ENCODE measurements around the gene SLC6A6. TPM values are rescaled to one million over a fixed set of nuclear protein-coding genes. Genes with fewer than 3 reads are reported as not detected.

Gene SLC6A6
- total RNA-seq, 2 experiments from 2014 or later: 38.6 to 38.7 TPM

GRCh38 chr3:14386254-14386653 is 16.2 kb upstream of the SLC6A6 start:
- DNase-seq: no peak
- no peak overlapping the region for H3K27ac Mint-ChIP-seq
- H3K4me1 Mint-ChIP-seq: no peaks in the 10 kb centered on the region
- no peaks in the 10 kb centered on the region for H3K27me3 Mint-ChIP-seq
- no peak overlapping the region for H3K4me3 Mint-ChIP-seq
- H3K36me3 Mint-ChIP-seq: no peaks in the 10 kb centered on the region
- no peaks in the 10 kb centered on the region for H3K9me3 Mint-ChIP-seq

- Mint-ChIP-seq H3K4me1 (no peaks in the 10 kb centered on the region), H3K36me3 (no peaks in the 10 kb centered on the region), H3K27ac (no peak overlapping the region), H3K27me3 (no peaks in the 10 kb centered on the region), H3K4me3 (no peak overlapping the region), H3K9me3 (no peaks in the 10 kb centered on the region)
- DNase-seq: no peak
Observed at GRCh38 chr3:14388201-14388600, 14.2 kb upstream of the SLC6A6 start.

GRCh38 chr3:14389166-14389606 is 13.2 kb upstream of the SLC6A6 start:
- DNase-seq: no peak
- Mint-ChIP-seq H3K4me1 (no peaks in the 10 kb centered on the region), H3K9me3 (no peaks in the 10 kb centered on the region), H3K4me3 (no peak overlapping the region), H3K27me3 (no peaks in the 10 kb centered on the region), H3K27ac (no peak overlapping the region), H3K36me3 (no peaks in the 10 kb centered on the region)

- Mint-ChIP-seq H3K9me3 (no peaks in the 10 kb centered on the region), H3K36me3 (no peaks in the 10 kb centered on the region), H3K4me1 (no peaks in the 10 kb centered on the region), H3K27ac (no peak overlapping the region), H3K4me3 (no peak overlapping the region), H3K27me3 (no peaks in the 10 kb centered on the region)
- no peak for DNase-seq
Observed at GRCh38 chr3:14389716-14390115, 12.7 kb upstream of the SLC6A6 start.

GRCh38 chr3:14391033-14391432 is 11.4 kb upstream of the SLC6A6 start:
- no peaks in the 10 kb centered on the region for H3K36me3 Mint-ChIP-seq
- no peaks in the 10 kb centered on the region for H3K27me3 Mint-ChIP-seq
- no peak for DNase-seq
- no peak overlapping the region for H3K27ac Mint-ChIP-seq
- no peaks in the 10 kb centered on the region for H3K9me3 Mint-ChIP-seq
- no peaks in the 10 kb centered on the region for H3K4me1 Mint-ChIP-seq
- H3K4me3 Mint-ChIP-seq: no peak overlapping the region

GRCh38 chr3:14392231-14392630 is 10.2 kb upstream of the SLC6A6 start:
- no peaks in the 10 kb centered on the region for H3K27me3 Mint-ChIP-seq
- no peak overlapping the region for H3K27ac Mint-ChIP-seq
- peaks cover 2% of the 10 kb centered on the region for H3K4me1 Mint-ChIP-seq
- DNase-seq: no peak
- no peaks in the 10 kb centered on the region for H3K36me3 Mint-ChIP-seq
- no peak overlapping the region for H3K4me3 Mint-ChIP-seq
- no peaks in the 10 kb centered on the region for H3K9me3 Mint-ChIP-seq

- DNase-seq: no peak
- no peak overlapping the region for H3K27ac Mint-ChIP-seq
- no peaks in the 10 kb centered on the region for H3K27me3 Mint-ChIP-seq
- no peaks in the 10 kb centered on the region for H3K36me3 Mint-ChIP-seq
- H3K4me3 Mint-ChIP-seq: no peak overlapping the region
- no peaks in the 10 kb centered on the region for H3K9me3 Mint-ChIP-seq
- peaks cover 7% of the 10 kb centered on the region for H3K4me1 Mint-ChIP-seq
Observed at GRCh38 chr3:14392803-14393319, 9.5 kb upstream of the SLC6A6 start.

GRCh38 chr3:14393440-14394106 is 8.8 kb upstream of the SLC6A6 start:
- H3K4me3 Mint-ChIP-seq: no peak overlapping the region
- no peak overlapping the region for H3K27ac Mint-ChIP-seq
- no peak for DNase-seq
- no peaks in the 10 kb centered on the region for H3K36me3 Mint-ChIP-seq
- H3K4me1 Mint-ChIP-seq: peaks cover 7% of the 10 kb centered on the region
- no peaks in the 10 kb centered on the region for H3K27me3 Mint-ChIP-seq
- no peaks in the 10 kb centered on the region for H3K9me3 Mint-ChIP-seq

- H3K4me1 Mint-ChIP-seq: peaks cover 8% of the 10 kb centered on the region
- no peaks in the 10 kb centered on the region for H3K36me3 Mint-ChIP-seq
- H3K27ac Mint-ChIP-seq: no peak overlapping the region
- no peaks in the 10 kb centered on the region for H3K27me3 Mint-ChIP-seq
- no peak overlapping the region for H3K4me3 Mint-ChIP-seq
- DNase-seq: no peak
- H3K9me3 Mint-ChIP-seq: no peaks in the 10 kb centered on the region
Observed at GRCh38 chr3:14396031-14396692, 6.2 kb upstream of the SLC6A6 start.

GRCh38 chr3:14397046-14397445 is 5.4 kb upstream of the SLC6A6 start:
- Mint-ChIP-seq H3K27me3 (no peaks in the 10 kb centered on the region), H3K27ac (no peak overlapping the region), H3K4me3 (no peak overlapping the region), H3K9me3 (no peaks in the 10 kb centered on the region), H3K4me1 (peaks cover 14% of the 10 kb centered on the region), H3K36me3 (no peaks in the 10 kb centered on the region)
- no peak for DNase-seq

GRCh38 chr3:14397531-14397930 is 4.9 kb upstream of the SLC6A6 start:
- DNase-seq: no peak
- H3K27ac Mint-ChIP-seq: no peak overlapping the region

GRCh38 chr3:14397940-14398796 is 4.2 kb upstream of the SLC6A6 start:
- Mint-ChIP-seq H3K27ac (no peak overlapping the region), H3K4me1 (peaks cover 16% of the 10 kb centered on the region), H3K4me3 (no peak overlapping the region), H3K27me3 (no peaks in the 10 kb centered on the region), H3K36me3 (peaks cover 2% of the 10 kb centered on the region), H3K9me3 (no peaks in the 10 kb centered on the region)
- DNase-seq: no peak

More at GRCh38 chr3:14397531-14397930, 4.9 kb upstream of the SLC6A6 start:
- H3K27me3 Mint-ChIP-seq: no peaks in the 10 kb centered on the region
- no peaks in the 10 kb centered on the region for H3K9me3 Mint-ChIP-seq
- no peaks in the 10 kb centered on the region for H3K36me3 Mint-ChIP-seq
- H3K4me1 Mint-ChIP-seq: peaks cover 16% of the 10 kb centered on the region
- H3K4me3 Mint-ChIP-seq: no peak overlapping the region

GRCh38 chr3:14398797-14399106 is 3.7 kb upstream of the SLC6A6 start:
- H3K27ac Mint-ChIP-seq: no peak overlapping the region
- H3K9me3 Mint-ChIP-seq: no peaks in the 10 kb centered on the region
- H3K36me3 Mint-ChIP-seq: peaks cover 7% of the 10 kb centered on the region
- DNase-seq: no peak
- H3K4me1 Mint-ChIP-seq: peaks cover 16% of the 10 kb centered on the region
- no peak overlapping the region for H3K4me3 Mint-ChIP-seq
- H3K27me3 Mint-ChIP-seq: no peaks in the 10 kb centered on the region

GRCh38 chr3:14401692-14402303 is 608 bp upstream of the SLC6A6 start:
- H3K27me3 Mint-ChIP-seq: no peaks in the 10 kb centered on the region
- peaks cover 19% of the 10 kb centered on the region for H3K36me3 Mint-ChIP-seq
- DNase-seq: no peak
- peak overlapping the region; percentile 91 for H3K4me3 Mint-ChIP-seq
- peaks cover 42% of the 10 kb centered on the region for H3K4me1 Mint-ChIP-seq
- H3K27ac Mint-ChIP-seq: peak overlapping the region; percentile 96
- H3K9me3 Mint-ChIP-seq: no peaks in the 10 kb centered on the region

- peaks cover 27% of the 10 kb centered on the region for H3K36me3 Mint-ChIP-seq
- H3K27ac Mint-ChIP-seq: peak overlapping the region; percentile 93
- no peak for DNase-seq
- H3K9me3 Mint-ChIP-seq: no peaks in the 10 kb centered on the region
- H3K4me1 Mint-ChIP-seq: peaks cover 45% of the 10 kb centered on the region
- H3K27me3 Mint-ChIP-seq: no peaks in the 10 kb centered on the region
- H3K4me3 Mint-ChIP-seq: peak overlapping the region; percentile 91
Observed at GRCh38 chr3:14403619-14404155, 1.3 kb downstream of the SLC6A6 start.
